IMR-90 (cell line): ENCODE data around the gene INO80E. TPM values are rescaled to one million over a fixed set of nuclear protein-coding genes. Genes with fewer than 3 reads are reported as not detected.

Source experiments
- ATAC-seq: fragments of 200-7000 bp; cut with Tn5 transposase; 2 replicates; pipeline ENCODE4 v1.9.1; 2020; ENCODE audit warnings: low read depth, mild to moderate bottlenecking, moderate library complexity
- BruUV-seq: library from RNA; stranded (reverse); fragments of 400-500 nt; replicated peaks from 2 replicates; lab custom pipeline; 2021; lab: Mats Ljungman, UMichigan
- CTCF ChIA-PET: fragments of 300-600 bp; formaldehyde crosslinking; extraction: SDS; loops from one replicate; lab custom pipeline; 2021; ENCODE audit warnings: antibody characterized with exemption; lab: Yijun Ruan, JAX
- POLR2A ChIA-PET: fragments of 300-600 bp; sonication (Branson Sonifier 250); formaldehyde crosslinking; loops from one replicate; lab custom pipeline; 2022; ENCODE audit warnings: antibody characterized with exemption; ENCODE audit not compliant: unreplicated experiment; lab: Charles Lee
- DNase-seq: peaks from one replicate; pipeline ENCODE4 v3.0.0; 2013
- H2AFZ ChIP-seq: replicated peaks from 2 replicates; pipeline ENCODE3; 2013; ENCODE audit warnings: low read length, mild to moderate bottlenecking; ENCODE audit not compliant: poor library complexity
- H2AK5ac ChIP-seq: 2 replicates; pipeline ENCODE4 v1.6.1; 2013; ENCODE audit warnings: low read depth, low read length, inconsistent platforms
- H2AK9ac ChIP-seq: replicated peaks from 2 replicates; pipeline ENCODE3; 2013; ENCODE audit warnings: mild to moderate bottlenecking, low read depth, low read length, moderate library complexity; ENCODE audit not compliant: poor library complexity
- H2BK120ac ChIP-seq: 2 replicates; pipeline ENCODE4 v1.6.1; 2013; ENCODE audit warnings: low read depth, low read length, inconsistent platforms
- H2BK15ac ChIP-seq: 3 replicates; pipeline ENCODE4 v1.6.1; 2013; ENCODE audit warnings: low read depth, low read length, inconsistent platforms
- H2BK20ac ChIP-seq: 2 replicates; pipeline ENCODE4 v1.6.1; 2013; ENCODE audit warnings: low read depth, mild to moderate bottlenecking, inconsistent platforms, low read length, moderate library complexity
- H2BK5ac ChIP-seq: 2 replicates; pipeline ENCODE4 v1.6.1; 2013; ENCODE audit warnings: mild to moderate bottlenecking, low read depth, low read length, inconsistent platforms; ENCODE audit not compliant: poor library complexity, severe bottlenecking
- H3K14ac ChIP-seq: replicated peaks from 2 replicates; pipeline ENCODE4 v1.6.1; 2013; ENCODE audit warnings: low read depth, low read length, inconsistent platforms
- H3K18ac ChIP-seq: 2 replicates; pipeline ENCODE4 v1.6.1; 2013; ENCODE audit warnings: low read depth, low read length, control low read depth
- H3K23ac ChIP-seq: 2 replicates; pipeline ENCODE4 v1.6.1; 2013; ENCODE audit warnings: low read depth, low read length, inconsistent platforms
- H3K27ac ChIP-seq: 2 replicates; pipeline ENCODE4 v1.5.1; 2013; ENCODE audit warnings: mild to moderate bottlenecking, control low read depth, low read length; ENCODE audit not compliant: insufficient read depth
- H3K27me3 ChIP-seq: 2 replicates; pipeline ENCODE4 v1.6.1; 2013; ENCODE audit warnings: low read length; ENCODE audit not compliant: control insufficient read depth, insufficient read depth
- H3K36me3 ChIP-seq: 2 replicates; pipeline ENCODE4 v1.6.1; 2013; ENCODE audit warnings: low read length, mixed read lengths; ENCODE audit not compliant: control insufficient read depth, insufficient read depth
- H3K4ac ChIP-seq: 2 replicates; pipeline ENCODE4 v1.6.1; 2013; ENCODE audit warnings: low read depth, low read length, inconsistent platforms
- H3K4me1 ChIP-seq: 2 replicates; pipeline ENCODE4 v1.6.1; 2013; ENCODE audit warnings: low read length, mixed read lengths; ENCODE audit not compliant: control insufficient read depth, insufficient read depth
- H3K4me2 ChIP-seq: 2 replicates; pipeline ENCODE4 v1.6.1; 2013; ENCODE audit warnings: low read depth, mild to moderate bottlenecking, control low read depth, low read length, moderate library complexity
- H3K4me3 ChIP-seq: 2 replicates; pipeline ENCODE4 v1.5.1; 2013; ENCODE audit warnings: low read depth, mild to moderate bottlenecking, control low read depth, low read length, moderate library complexity; ENCODE audit not compliant: insufficient read depth
- H3K56ac ChIP-seq: 2 replicates; pipeline ENCODE4 v1.6.1; 2013; ENCODE audit warnings: low read length, inconsistent platforms; ENCODE audit not compliant: insufficient read depth; ENCODE audit errors: extremely low read depth
- H3K79me1 ChIP-seq, 2 experiments: 2 replicates each; pipeline ENCODE4 v1.6.1; 2013; ENCODE audit warnings: low read length in 2 of 2, inconsistent platforms in 1 of 2, low read depth in 1 of 2
- H3K9ac ChIP-seq: 2 replicates; pipeline ENCODE4 v1.6.1; 2013; ENCODE audit warnings: low read depth, low read length, control low read depth
- H3K9me1 ChIP-seq: 2 replicates; pipeline ENCODE4 v1.6.1; 2013; ENCODE audit warnings: low read length, inconsistent platforms; ENCODE audit not compliant: insufficient read depth
- H3K9me3 ChIP-seq: 2 replicates; pipeline ENCODE4 v1.6.1; 2013; ENCODE audit warnings: low read length; ENCODE audit not compliant: control insufficient read depth, insufficient read depth
- H4K20me1 ChIP-seq: 2 replicates; pipeline ENCODE4 v1.6.1; 2013; ENCODE audit warnings: low read length, inconsistent platforms; ENCODE audit not compliant: insufficient read depth
- H4K5ac ChIP-seq: 2 replicates; pipeline ENCODE4 v1.6.1; 2013; ENCODE audit warnings: mild to moderate bottlenecking, low read depth, low read length, control low read depth
- H4K8ac ChIP-seq, 2 experiments: 2 replicates each; pipeline ENCODE4 v1.6.1; 2013; ENCODE audit warnings: low read depth in 2 of 2, low read length in 2 of 2, control low read depth in 1 of 2, inconsistent platforms in 1 of 2
- H4K91ac ChIP-seq: 2 replicates; pipeline ENCODE4 v1.6.1; 2013; ENCODE audit warnings: low read depth, low read length, inconsistent platforms; ENCODE audit not compliant: insufficient read depth
- BHLHE40 ChIP-seq: fragments of 150-350 bp; IDR thresholded peaks from 2 replicates; pipeline ENCODE4 v1.6.1; 2016; ENCODE audit warnings: mild to moderate bottlenecking, low read depth, low read length
- CEBPB ChIP-seq: IDR thresholded peaks from 2 replicates; pipeline ENCODE4 v1.6.1; 2012; ENCODE audit warnings: low read depth, low read length, improper control_type of control experiment
- CHD1 ChIP-seq: IDR thresholded peaks from 2 replicates; pipeline ENCODE4 v1.6.1; 2012; ENCODE audit warnings: low read depth, low read length, improper control_type of control experiment
- CTCF ChIP-seq: conservative IDR thresholded peaks from 2 replicates; pipeline ENCODE4 v1.5.1; 2012; ENCODE audit warnings: mild to moderate bottlenecking, low read depth, low read length, improper control_type of control experiment
- ELK1 ChIP-seq: fragments of 150-350 bp; IDR thresholded peaks from 2 replicates; pipeline ENCODE4 v1.6.1; 2016; ENCODE audit warnings: low read depth, mild to moderate bottlenecking, low read length, moderate library complexity, borderline replicate concordance
- MAFK ChIP-seq: IDR thresholded peaks from 2 replicates; pipeline ENCODE4 v1.6.1; 2012; ENCODE audit warnings: low read depth, low read length, improper control_type of control experiment
- MAZ ChIP-seq: IDR thresholded peaks from 2 replicates; pipeline ENCODE4 v1.6.1; 2012; ENCODE audit warnings: low read depth, mild to moderate bottlenecking, low read length, improper control_type of control experiment, moderate library complexity, borderline replicate concordance
- MXI1 ChIP-seq: IDR thresholded peaks from 2 replicates; pipeline ENCODE4 v1.6.1; 2012; ENCODE audit warnings: low read depth, mild to moderate bottlenecking, low read length, moderate library complexity, borderline replicate concordance
- NFE2L2 ChIP-seq: fragments of 150-350 bp; IDR thresholded peaks from 2 replicates; pipeline ENCODE4 v1.6.1; 2016; ENCODE audit warnings: low read depth, mild to moderate bottlenecking, low read length
- POLR2A ChIP-seq: IDR thresholded peaks from 2 replicates; pipeline ENCODE4 v1.6.1; 2012; ENCODE audit warnings: mild to moderate bottlenecking, low read depth, low read length
- RCOR1 ChIP-seq: IDR thresholded peaks from 2 replicates; pipeline ENCODE4 v1.6.1; 2012; ENCODE audit warnings: mild to moderate bottlenecking, low read length, improper control_type of control experiment; ENCODE audit not compliant: insufficient replicate concordance
- RFX5 ChIP-seq: IDR thresholded peaks from 2 replicates; pipeline ENCODE4 v1.8.0; 2012; ENCODE audit warnings: low read depth, mild to moderate bottlenecking, low read length, moderate library complexity
- SMC3 ChIP-seq: fragments of 150-350 bp; IDR thresholded peaks from 2 replicates; pipeline ENCODE4 v1.6.1; 2016; ENCODE audit warnings: low read depth, mild to moderate bottlenecking, antibody characterized with exemption, low read length, moderate library complexity
- USF2 ChIP-seq: fragments of 150-350 bp; IDR thresholded peaks from 2 replicates; pipeline ENCODE4 v1.6.1; 2017; ENCODE audit warnings: mild to moderate bottlenecking, antibody characterized with exemption, low read length, low read depth
- WGBS, 2 experiments: methylation state at CpG; one replicate each; pipeline versions ENCODE4 v1.1.5 to v1.1.7; 2013; ENCODE audit warnings: missing lambda C conversion rate in 2 of 2; ENCODE audit not compliant: insufficient read length in 1 of 2; ENCODE audit errors: extremely low coverage in 2 of 2; 5-methylcytosine and 5-hydroxymethylcytosine counted together
- dilution Hi-C: fragments of 300-500 bp; cut with HindIII; formaldehyde crosslinking; loops from one replicate; pipeline ENCODE4 v1.14.3; 2018; ENCODE audit warnings: low sequenced_read_pairs; ENCODE audit not compliant: unreplicated experiment
- in situ Hi-C: fragments of 300-500 bp; cut with MboI; formaldehyde crosslinking; loops from 3 replicates; pipeline ENCODE4 v1.14.3; 2019; ENCODE audit warnings: low sequenced_read_pairs, inconsistent platforms, mixed read lengths
- intact Hi-C: fragments of 100-400 bp; cut with micrococcal nuclease; formaldehyde crosslinking; loops from 2 replicates; pipeline ENCODE4 v1.10.0; 2022
- polyA plus RNA-seq, 3 experiments: library from polyadenylated mRNA; depleted of rRNA; stranded (reverse); fragments of >200 nt; gene quantifications; 2 replicates each; pipeline ENCODE4 v1.2.3, GENCODE V29; 2012; ENCODE audit warnings: low replicate concordance in 1 of 3
- total RNA-seq: library from RNA; depleted of rRNA; stranded (reverse); fragments of >200 nt; gene quantifications from 2 replicates; pipeline ENCODE4 v1.2.3, GENCODE V29; 2012

Gene INO80E
- total and polyA plus RNA-seq, 2 of the 4 experiments (the other 2 are of a cell fraction): 40.9 to 42.1 TPM

- in situ Hi-C loops (no loop called here), dilution Hi-C loops (no loop called here), intact Hi-C loops (no loop called here)
- ATAC-seq (no peak), DNase-seq (no peak)
- H3K56ac ChIP-seq: no peak overlapping the region; the same call in 1 of the 2 replicates
- no peak overlapping the region for H4K91ac ChIP-seq
- H3K4me2 ChIP-seq: no peak overlapping the region
- no peak for TF ChIP-seq CTCF
- no peak for TF ChIP-seq CHD1
- no peak for TF ChIP-seq RFX5
- TF ChIP-seq NFE2L2: no peak
- TF ChIP-seq BHLHE40: no peak
- TF ChIP-seq MAFK: no peak
- TF ChIP-seq RCOR1: no peak
- TF ChIP-seq MXI1: no peak
- no peak for TF ChIP-seq ELK1
- no peak for TF ChIP-seq CEBPB
- no peak for TF ChIP-seq MAZ
- no peak for TF ChIP-seq POLR2A
- TF ChIP-seq USF2: no peak
- no peak for TF ChIP-seq SMC3
- BruUV-seq: no TSS peak
- H2AK5ac ChIP-seq: no peak overlapping the region
- H3K9me1 ChIP-seq: no peaks in the 10 kb centered on the region
- WGBS, 2 experiments: no CpG with 5 or more reads among the region's 5 CpGs
- no peak overlapping the region for H3K14ac ChIP-seq
- no peak overlapping the region for H2BK20ac ChIP-seq
- H3K9me3 ChIP-seq: no peaks in the 10 kb centered on the region
- no peak overlapping the region for H3K18ac ChIP-seq
- no peak overlapping the region for H2BK5ac ChIP-seq
- no peaks in the 10 kb centered on the region for H3K27me3 ChIP-seq
- H2AFZ ChIP-seq: no peak overlapping the region
- H4K20me1 ChIP-seq: no peaks in the 10 kb centered on the region; the same call in 1 of the 2 replicates
- no peak overlapping the region for H2BK15ac ChIP-seq
- H2AK9ac ChIP-seq: no peak overlapping the region
- H3K9ac ChIP-seq: no peak overlapping the region
- no peak overlapping the region for H3K27ac ChIP-seq
- peaks cover 5 to 16% of the 10 kb centered on the region in 2 experiments; a peak in 2 of 4 replicates for H3K79me1 ChIP-seq
- no peak overlapping the region for H4K5ac ChIP-seq
- ChIA-PET POLR2A (no interaction called here), CTCF (interaction anchor here (1.3 kb wide), 1 partner anchor 11 kb away, joined by 3 read pairs; the partner anchor contains the start of gene TAOK2)
- H4K8ac ChIP-seq: no peak overlapping the region
- no peak overlapping the region for H2BK120ac ChIP-seq
- H3K4ac ChIP-seq: no peak overlapping the region
- H3K36me3 ChIP-seq: peaks cover 84% of the 10 kb centered on the region
- H3K23ac ChIP-seq: no peak overlapping the region
- no peak overlapping the region for H3K4me3 ChIP-seq
- no peaks in the 10 kb centered on the region for H3K4me1 ChIP-seq
These were observed 11.3 kb upstream of the INO80E start for GRCh38 chr16:29984764-29985147.
